ENCODE measurements around the gene BCL7A.

GRCh38 chr12:122106843-122107242, 85.2 kb downstream of the BCL7A start:
- TF ChIP-seq CTCF (IDR thresholded peaks at IDR 0.05) (no peak), POLR2A (IDR thresholded peaks at IDR 0.05) (no peak), EP300 (IDR thresholded peaks at IDR 0.05) (no peak)

Measured in stomach (tissue), 4 donors.